SU-DHL-6 (cell line): Measurements from ENCODE around the gene SERPIND1.

Experiments used
- H2AFZ ChIP-seq: fragments of 200-600 bp; sonication (generic); 2 replicates; pipeline ENCODE4 v1.6.1; 2014; ENCODE audit warnings: low read depth, mild to moderate bottlenecking, moderate library complexity, mixed read lengths, antibody characterized with exemption, low read length; ENCODE audit not compliant: severe bottlenecking
- H3F3A ChIP-seq: fragments of 200-600 bp; shearing (Covaris generic); 2 replicates; pipeline ENCODE4 v1.6.0; 2016; ENCODE audit warnings: antibody characterized with exemption, mild to moderate bottlenecking; ENCODE audit not compliant: insufficient read depth
- H3K27ac ChIP-seq: fragments of 200-600 bp; sonication (generic); 2 replicates; pipeline ENCODE4 v1.5.1; 2016; ENCODE audit warnings: low read depth, mild to moderate bottlenecking, low read length, moderate library complexity, mixed read lengths
- H3K27me3 ChIP-seq: fragments of 200-600 bp; sonication (generic), shearing (Covaris generic); 2 replicates; pipeline ENCODE4 v1.6.0; 2014; ENCODE audit warnings: mild to moderate bottlenecking, low read length
- H3K36me3 ChIP-seq: fragments of 200-600 bp; sonication (generic); 2 replicates; pipeline ENCODE4 v1.6.1; 2014; ENCODE audit warnings: mild to moderate bottlenecking, low read length, mixed read lengths
- H3K4me2 ChIP-seq: fragments of 300-600, 200-600 bp; shearing (Covaris generic), sonication (generic); 2 replicates; pipeline ENCODE4 v1.6.0; 2014; ENCODE audit warnings: low read length, low read depth, mild to moderate bottlenecking; ENCODE audit not compliant: poor library complexity, severe bottlenecking
- H3K4me3 ChIP-seq: fragments of 200-600 bp; sonication (generic); 2 replicates; pipeline ENCODE4 v1.5.1; 2014; ENCODE audit warnings: antibody characterized with exemption, low read length, mild to moderate bottlenecking, mixed read lengths; ENCODE audit not compliant: insufficient read depth, poor library complexity, severe bottlenecking
- H3K79me2 ChIP-seq: fragments of 200-600 bp; sonication (generic); 2 replicates; pipeline ENCODE4 v1.6.1; 2014; ENCODE audit warnings: mild to moderate bottlenecking, low read length, moderate library complexity; ENCODE audit not compliant: insufficient read depth
- H3K9ac ChIP-seq: fragments of 200-600 bp; sonication (generic); 2 replicates; pipeline ENCODE4 v1.7.0; 2014; ENCODE audit warnings: mild to moderate bottlenecking, low read length
- H3K9me2 ChIP-seq: fragments of 200-600 bp; sonication (generic); replicated peaks from 2 replicates; pipeline ENCODE4 v1.6.1; 2014; ENCODE audit warnings: low read length; ENCODE audit not compliant: insufficient read depth
- H3K9me3 ChIP-seq: fragments of 200-600 bp; sonication (generic); 2 replicates; pipeline ENCODE4 v1.6.1; 2014; ENCODE audit warnings: low read length, mixed read lengths; ENCODE audit not compliant: insufficient read depth
- H4K20me1 ChIP-seq: fragments of 200-600 bp; sonication (generic); 2 replicates; pipeline ENCODE4 v1.6.1; 2014; ENCODE audit warnings: low read depth, mild to moderate bottlenecking, antibody characterized with exemption, low read length, moderate library complexity, mixed read lengths
- EZH2phosphoT487 ChIP-seq: fragments of 200-600 bp; sonication (generic), shearing (Covaris generic); conservative IDR thresholded peaks from 2 replicates; pipeline ENCODE4 v1.6.1; 2018; ENCODE audit warnings: mild to moderate bottlenecking, antibody characterized with exemption, low read length, moderate library complexity, mixed read lengths
- TF ChIP-seq, protein P1 (sequence below): fragments of 200-600 bp; sonication (generic); IDR thresholded peaks from one replicate; pipeline ENCODE4 v1.5.1; 2017; ENCODE audit warnings: antibody characterized with exemption, mild to moderate bottlenecking, low read length, moderate library complexity; ENCODE audit not compliant: insufficient read depth, poor library complexity, severe bottlenecking

Gene SERPIND1

GRCh38 chr22:20829491-20830134 lies 55.7 kb downstream of the SERPIND1 start:
- H4K20me1 ChIP-seq: no peaks in the 10 kb centered on the region
- no peak for TF ChIP-seq EZH2phosphoT487
- no peak overlapping the region for H3K27ac ChIP-seq
- no peaks in the 10 kb centered on the region for H3F3A ChIP-seq
- H2AFZ ChIP-seq: no peak overlapping the region
- H3K4me2 ChIP-seq: no peak overlapping the region
- H3K9me3 ChIP-seq: no peaks in the 10 kb centered on the region
- no peaks in the 10 kb centered on the region for H3K79me2 ChIP-seq
- H3K36me3 ChIP-seq: no peaks in the 10 kb centered on the region
- H3K4me3 ChIP-seq: no peak overlapping the region
- H3K9me2 ChIP-seq: no peaks in the 10 kb centered on the region
- no peak overlapping the region for H3K9ac ChIP-seq
- H3K27me3 ChIP-seq: no peaks in the 10 kb centered on the region

GRCh38 chr22:20833225-20833665 lies 59.3 kb downstream of the SERPIND1 start:
- Histone ChIP-seq H3K9ac (no peak overlapping the region), H2AFZ (no peak overlapping the region), H3K27ac (no peak overlapping the region), H3K4me2 (no peak overlapping the region), H4K20me1 (no peaks in the 10 kb centered on the region), H3K27me3 (no peaks in the 10 kb centered on the region), H3K9me3 (no peaks in the 10 kb centered on the region), H3K9me2 (no peaks in the 10 kb centered on the region), H3K36me3 (no peaks in the 10 kb centered on the region), H3F3A (no peaks in the 10 kb centered on the region), H3K79me2 (peaks cover 5% of the 10 kb centered on the region; the same call in 1 of the 2 replicates), H3K4me3 (no peak overlapping the region)
- TF ChIP-seq, protein P1, sequence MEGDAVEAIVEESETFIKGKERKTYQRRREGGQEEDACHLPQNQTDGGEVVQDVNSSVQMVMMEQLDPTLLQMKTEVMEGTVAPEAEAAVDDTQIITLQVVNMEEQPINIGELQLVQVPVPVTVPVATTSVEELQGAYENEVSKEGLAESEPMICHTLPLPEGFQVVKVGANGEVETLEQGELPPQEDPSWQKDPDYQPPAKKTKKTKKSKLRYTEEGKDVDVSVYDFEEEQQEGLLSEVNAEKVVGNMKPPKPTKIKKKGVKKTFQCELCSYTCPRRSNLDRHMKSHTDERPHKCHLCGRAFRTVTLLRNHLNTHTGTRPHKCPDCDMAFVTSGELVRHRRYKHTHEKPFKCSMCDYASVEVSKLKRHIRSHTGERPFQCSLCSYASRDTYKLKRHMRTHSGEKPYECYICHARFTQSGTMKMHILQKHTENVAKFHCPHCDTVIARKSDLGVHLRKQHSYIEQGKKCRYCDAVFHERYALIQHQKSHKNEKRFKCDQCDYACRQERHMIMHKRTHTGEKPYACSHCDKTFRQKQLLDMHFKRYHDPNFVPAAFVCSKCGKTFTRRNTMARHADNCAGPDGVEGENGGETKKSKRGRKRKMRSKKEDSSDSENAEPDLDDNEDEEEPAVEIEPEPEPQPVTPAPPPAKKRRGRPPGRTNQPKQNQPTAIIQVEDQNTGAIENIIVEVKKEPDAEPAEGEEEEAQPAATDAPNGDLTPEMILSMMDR: no peak
- TF ChIP-seq EZH2phosphoT487: no peak

GRCh38 chr22:20834206-20834605 lies 60.3 kb downstream of the SERPIND1 start:
- Histone ChIP-seq H3K9ac (no peak overlapping the region), H2AFZ (no peak overlapping the region), H3K4me3 (no peak overlapping the region), H4K20me1 (no peaks in the 10 kb centered on the region), H3K27me3 (no peaks in the 10 kb centered on the region), H3F3A (no peaks in the 10 kb centered on the region), H3K36me3 (no peaks in the 10 kb centered on the region), H3K79me2 (peaks cover 9% of the 10 kb centered on the region), H3K4me2 (no peak overlapping the region), H3K9me2 (no peaks in the 10 kb centered on the region), H3K27ac (no peak overlapping the region), H3K9me3 (no peaks in the 10 kb centered on the region)
- TF ChIP-seq, protein P1: no peak
- TF ChIP-seq EZH2phosphoT487: no peak

DNA sequence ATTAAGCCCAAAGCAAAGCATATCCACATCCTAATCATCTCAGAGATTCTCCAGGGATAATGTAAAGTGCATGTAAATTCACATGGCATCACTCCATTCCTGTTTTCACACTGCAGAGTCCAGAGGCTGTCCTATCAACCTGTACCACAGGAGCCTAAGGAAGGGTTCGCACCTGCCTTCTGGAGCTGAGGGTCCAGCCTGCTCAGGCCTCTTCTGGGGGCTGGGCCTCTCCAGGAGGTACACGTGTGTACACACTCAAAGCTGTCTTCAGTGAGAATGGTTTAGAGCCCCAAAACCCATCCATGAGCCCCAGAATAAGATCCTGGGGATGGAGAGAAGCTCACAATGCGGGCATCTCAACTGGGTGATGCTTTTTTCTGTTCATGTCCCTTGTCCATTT lies 60.8 kb downstream of the SERPIND1 start:
- H3K79me2 ChIP-seq: peaks cover 11% of the 10 kb centered on the region
- no peak overlapping the region for H3K27ac ChIP-seq
- H3K9ac ChIP-seq: no peak overlapping the region
- H3K9me2 ChIP-seq: no peaks in the 10 kb centered on the region
- H2AFZ ChIP-seq: no peak overlapping the region
- no peaks in the 10 kb centered on the region for H3K36me3 ChIP-seq
- no peaks in the 10 kb centered on the region for H3K27me3 ChIP-seq
- H3K4me3 ChIP-seq: no peak overlapping the region
- H4K20me1 ChIP-seq: no peaks in the 10 kb centered on the region
- H3F3A ChIP-seq: no peaks in the 10 kb centered on the region
- H3K9me3 ChIP-seq: no peaks in the 10 kb centered on the region
- H3K4me2 ChIP-seq: no peak overlapping the region
- no peak for TF ChIP-seq EZH2phosphoT487
- TF ChIP-seq, protein P1: no peak
